HTR-8/SVneo (cell line): ENCODE results near the gene BTN1A1.

Source experiments
- DNase-seq: peaks from one replicate; pipeline ENCODE4 v3.0.0; 2011; ENCODE audit warnings: low spot score, mixed read lengths; ENCODE audit not compliant: insufficient read length
- FAIRE-seq: peaks from 2 replicates; lab custom pipeline; 2011; peaks lifted over from hg19 to GRCh38; lab: Jason Lieb, UNC

Gene BTN1A1

GRCh38 chr6:26475823-26476729 is 24.0 kb upstream of the BTN1A1 start:
- FAIRE-seq (no peak), DNase-seq (no peak)

- no peak for DNase-seq
- no peak for FAIRE-seq
These were observed 23.2 kb upstream of the BTN1A1 start for GRCh38 chr6:26476896-26477295.

- no peak for DNase-seq
- FAIRE-seq, result no peak
These were observed 22.7 kb upstream of the BTN1A1 start for GRCh38 chr6:26477426-26477825.

- no peak for DNase-seq
- no peak for FAIRE-seq
These were observed 21.8 kb upstream of the BTN1A1 start for GRCh38 chr6:26478100-26478984.

GRCh38 chr6:26478985-26479278 is 21.2 kb upstream of the BTN1A1 start:
- no peak for DNase-seq

GRCh38 chr6:26482338-26482737 is 17.8 kb upstream of the BTN1A1 start:
- FAIRE-seq, result no peak
- no peak for DNase-seq

More at GRCh38 chr6:26478985-26479278, 21.2 kb upstream of the BTN1A1 start:
- FAIRE-seq, result no peak

GRCh38 chr6:26483727-26484126 is 16.4 kb upstream of the BTN1A1 start:
- no peak for DNase-seq
- no peak for FAIRE-seq

GRCh38 chr6:26484161-26484560 is 15.9 kb upstream of the BTN1A1 start:
- DNase-seq (no peak), FAIRE-seq (no peak)

GRCh38 chr6:26485112-26485780 is 14.9 kb upstream of the BTN1A1 start:
- FAIRE-seq (no peak), DNase-seq (no peak)

- FAIRE-seq, result no peak
- no peak for DNase-seq
These were observed 13.7 kb upstream of the BTN1A1 start for GRCh38 chr6:26486358-26486757.

- FAIRE-seq (no peak), DNase-seq (no peak)
These were observed 12.6 kb upstream of the BTN1A1 start for GRCh38 chr6:26487466-26487865.

GRCh38 chr6:26489996-26490964 is 9.8 kb upstream of the BTN1A1 start:
- FAIRE-seq (no peak), DNase-seq (no peak)

GRCh38 chr6:26491604-26492003 is 8.5 kb upstream of the BTN1A1 start:
- no peak for DNase-seq
- FAIRE-seq, result no peak

GRCh38 chr6:26493258-26493657 is 6.8 kb upstream of the BTN1A1 start:
- no peak for DNase-seq
- no peak for FAIRE-seq

- FAIRE-seq, result no peak
These were observed 6.0 kb upstream of the BTN1A1 start for GRCh38 chr6:26494117-26494516.

GRCh38 chr6:26495281-26495680 is 4.8 kb upstream of the BTN1A1 start:
- FAIRE-seq, result no peak
- DNase-seq, result no peak

More at GRCh38 chr6:26494117-26494516, 6.0 kb upstream of the BTN1A1 start:
- no peak for DNase-seq

GRCh38 chr6:26497610-26498009 is 2.5 kb upstream of the BTN1A1 start:
- FAIRE-seq (no peak), DNase-seq (no peak)

- DNase-seq, result no peak
- FAIRE-seq, result no peak
These were observed 1.4 kb downstream of the BTN1A1 start for GRCh38 chr6:26501482-26501986.

GRCh38 chr6:26502165-26502564 is 2.1 kb downstream of the BTN1A1 start:
- FAIRE-seq (no peak), DNase-seq (no peak)
